Activated naive CD4-positive, alpha-beta T cell treated with Interleukin-2 at 50 U/mL for 16 hours (primary cell): ENCODE data around the gene PRSS27.

Experiments
- DNase-seq: peaks from one replicate; pipeline ENCODE4 v3.0.0-alpha.2; 2020

Gene PRSS27

DNA sequence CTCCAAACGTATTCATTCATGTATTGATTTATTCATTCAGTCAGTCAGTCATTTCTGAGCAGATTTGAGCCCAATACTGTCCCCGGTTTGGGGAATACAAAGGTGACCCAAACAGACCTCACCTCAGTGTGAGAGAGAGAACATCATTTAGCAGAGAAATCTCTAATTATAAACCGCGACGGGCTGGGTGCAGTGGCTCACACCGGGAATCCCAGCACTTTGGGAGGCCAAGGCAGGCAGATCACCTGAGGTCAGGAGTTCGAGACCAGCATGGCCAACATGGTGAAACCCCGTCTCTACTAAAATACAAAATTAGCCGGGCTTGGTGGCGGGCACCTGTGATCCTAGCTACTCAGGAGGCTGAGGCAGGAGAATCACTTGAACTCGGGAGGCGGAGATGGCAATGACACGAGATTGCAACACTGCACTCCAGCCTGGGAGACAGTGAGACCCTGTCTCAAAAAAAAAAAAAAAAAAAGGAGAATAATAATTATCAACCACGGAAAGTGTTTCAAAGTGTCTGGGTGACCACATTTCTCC is 1.7 kb upstream of the PRSS27 start:
- peak; percentile 7 for DNase-seq

DNA sequence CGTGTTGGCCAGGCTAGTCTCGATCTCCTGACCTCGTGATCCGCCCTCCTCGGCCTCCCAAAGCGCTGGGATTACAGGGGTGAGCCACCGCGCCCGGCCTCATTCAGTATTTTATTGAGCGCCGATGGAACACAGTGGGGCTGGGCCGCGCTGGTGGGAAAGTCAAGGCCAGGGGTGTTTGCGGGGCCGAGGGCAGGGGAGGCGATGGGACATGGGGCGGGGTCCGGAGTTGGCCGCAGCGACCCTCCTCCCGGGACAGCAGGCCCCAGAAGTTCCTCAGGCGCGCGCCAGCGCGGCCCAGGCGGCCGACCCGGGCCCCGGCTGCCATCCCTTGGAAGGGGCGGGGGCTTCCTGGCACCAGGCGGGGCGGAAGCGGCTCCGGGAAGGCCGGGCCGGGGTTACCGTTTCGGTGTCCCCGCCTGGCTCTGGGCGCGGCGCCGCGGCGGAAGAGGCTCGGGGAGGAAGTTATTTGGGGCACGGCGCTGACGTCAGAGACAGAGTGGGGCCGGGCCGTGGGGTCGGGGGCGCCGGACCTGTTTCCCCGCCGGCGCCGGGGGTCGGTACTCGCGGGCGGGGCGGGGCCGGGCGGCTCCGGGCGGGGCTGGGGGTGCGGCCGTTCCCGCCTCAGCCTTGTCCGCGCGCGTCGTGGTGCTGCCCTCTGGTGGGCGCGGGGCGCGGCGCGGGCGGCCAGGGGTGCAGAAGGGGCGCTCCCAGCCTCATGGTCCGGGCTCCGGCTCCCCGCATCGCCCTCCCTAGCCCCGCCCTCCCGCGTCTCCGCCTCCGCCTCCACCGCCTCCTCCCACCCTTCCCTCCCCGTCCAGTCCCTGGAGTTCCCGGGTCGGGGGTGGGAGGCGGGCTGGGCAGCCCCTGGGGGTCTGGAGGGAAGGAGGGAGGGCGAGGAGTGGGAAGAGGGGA is 952 bp upstream of the PRSS27 start:
- DNase-seq: peak; percentile 88

GRCh38 chr16:2719328-2720063 is 528 bp downstream of the PRSS27 start:
- no peak for DNase-seq

DNA sequence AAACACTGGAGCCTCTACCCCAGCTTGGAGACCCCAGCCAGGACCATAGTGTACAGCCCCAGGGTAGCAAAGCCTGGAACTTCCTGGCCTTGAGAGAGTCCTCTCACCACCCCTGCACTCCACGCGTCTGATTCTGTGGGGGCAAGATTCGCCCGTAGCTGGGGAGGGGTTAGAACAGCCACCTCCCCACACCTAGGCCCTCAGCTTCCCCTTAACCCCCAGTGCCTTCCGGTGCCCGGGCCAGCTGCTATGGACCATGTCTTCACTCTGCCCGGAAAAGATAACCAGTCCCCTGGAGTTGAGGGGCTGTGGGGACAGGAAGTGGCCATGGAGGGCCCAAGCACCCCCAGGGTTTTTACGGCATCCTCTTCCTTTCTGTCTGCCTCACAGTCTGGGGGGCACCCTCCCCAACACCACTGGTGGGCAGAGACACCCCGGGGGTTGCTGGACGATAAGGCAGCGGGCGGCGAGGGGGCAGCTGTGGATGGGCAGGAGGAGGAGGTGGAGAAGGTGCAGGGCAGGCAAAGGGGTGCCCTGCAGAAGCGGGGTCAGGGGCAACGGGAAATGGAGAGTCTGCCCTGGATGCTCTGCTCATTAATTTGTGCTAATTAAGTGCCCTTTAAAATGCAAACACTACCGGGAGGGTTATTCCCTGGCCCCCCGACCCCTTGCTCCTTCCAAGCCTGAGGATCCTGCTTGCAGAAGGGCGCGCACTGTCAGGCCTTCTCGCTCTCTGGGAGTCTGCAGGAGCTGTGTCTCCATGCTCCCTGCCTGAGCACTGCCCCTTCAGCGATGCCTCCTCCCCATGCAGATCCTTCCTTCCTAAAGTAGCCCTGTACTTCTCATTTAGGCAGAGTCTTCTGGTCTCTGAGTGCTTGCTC is 2.4 kb downstream of the PRSS27 start:
- no peak for DNase-seq

GRCh38 chr16:2716948-2717347 is 3.1 kb downstream of the PRSS27 start:
- DNase-seq: no peak

GRCh38 chr16:2715966-2716885 is 3.8 kb downstream of the PRSS27 start:
- no peak for DNase-seq

- peak; percentile 83 for DNase-seq
Observed at GRCh38 chr16:2715519-2715918, 4.5 kb downstream of the PRSS27 start.

GRCh38 chr16:2715064-2715463 is 5.0 kb downstream of the PRSS27 start:
- DNase-seq: no peak

DNA sequence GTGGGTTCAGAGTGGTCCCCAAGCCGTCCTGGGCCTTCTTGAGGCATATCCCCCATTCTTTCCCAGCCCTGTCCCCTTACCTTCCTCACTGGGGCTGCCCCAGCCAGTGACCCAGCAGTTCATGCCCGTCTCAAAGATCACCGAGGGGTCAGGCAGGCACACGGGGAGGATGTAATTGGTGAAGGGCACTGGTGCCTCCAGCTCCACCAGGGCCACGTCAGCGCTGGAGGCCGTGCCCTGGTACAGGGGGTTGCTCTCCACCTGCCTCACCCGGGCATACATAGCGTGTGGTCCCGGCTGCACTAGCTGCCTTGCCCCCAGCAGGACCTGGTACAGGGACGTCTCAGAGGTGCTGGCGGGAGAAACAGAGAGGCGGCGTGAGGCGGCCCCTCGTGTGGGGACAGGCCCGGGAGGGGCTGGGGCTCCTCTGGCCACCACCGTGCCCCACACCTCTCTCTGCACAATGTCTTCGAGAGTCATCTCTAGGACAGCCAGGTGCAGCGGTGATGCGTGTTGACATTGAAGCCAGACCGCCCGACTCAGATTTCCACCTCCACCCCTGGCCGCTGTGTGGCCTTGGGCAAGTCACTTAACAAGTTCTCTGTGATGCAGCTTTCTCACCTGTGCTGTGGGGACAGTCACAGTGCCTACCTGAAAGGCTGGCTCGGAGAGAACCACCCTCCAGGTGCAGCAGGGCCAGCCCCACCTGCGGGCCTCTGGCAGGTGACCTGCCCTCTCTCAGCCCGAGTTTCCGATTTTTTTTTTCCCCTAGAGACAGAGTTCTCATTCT is 5.8 kb downstream of the PRSS27 start:
- no peak for DNase-seq

GRCh38 chr16:2713523-2713922 is 6.5 kb downstream of the PRSS27 start:
- DNase-seq: no peak

DNA sequence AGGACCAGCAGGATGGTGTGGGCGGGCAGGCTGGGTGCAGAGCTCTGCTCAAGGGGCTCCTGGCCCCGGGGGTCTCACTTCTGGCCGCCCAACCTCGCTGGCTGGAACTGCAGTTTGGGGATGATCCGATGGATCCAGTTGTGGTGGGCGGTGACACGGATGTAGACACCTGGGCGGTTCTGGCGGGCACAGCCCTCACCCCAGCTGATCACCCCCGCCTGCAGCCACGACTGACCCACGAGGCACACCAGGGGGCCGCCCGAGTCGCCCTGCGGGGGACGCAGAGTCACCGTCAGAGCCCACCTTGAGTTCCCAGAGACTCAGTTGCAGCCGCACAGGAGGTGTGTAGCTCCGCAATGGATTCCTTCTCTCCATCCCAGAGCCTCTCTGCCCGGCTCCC is 7.5 kb downstream of the PRSS27 start:
- DNase-seq: no peak

- no peak for DNase-seq
Observed at GRCh38 chr16:2712063-2712441, 8.0 kb downstream of the PRSS27 start.

DNA sequence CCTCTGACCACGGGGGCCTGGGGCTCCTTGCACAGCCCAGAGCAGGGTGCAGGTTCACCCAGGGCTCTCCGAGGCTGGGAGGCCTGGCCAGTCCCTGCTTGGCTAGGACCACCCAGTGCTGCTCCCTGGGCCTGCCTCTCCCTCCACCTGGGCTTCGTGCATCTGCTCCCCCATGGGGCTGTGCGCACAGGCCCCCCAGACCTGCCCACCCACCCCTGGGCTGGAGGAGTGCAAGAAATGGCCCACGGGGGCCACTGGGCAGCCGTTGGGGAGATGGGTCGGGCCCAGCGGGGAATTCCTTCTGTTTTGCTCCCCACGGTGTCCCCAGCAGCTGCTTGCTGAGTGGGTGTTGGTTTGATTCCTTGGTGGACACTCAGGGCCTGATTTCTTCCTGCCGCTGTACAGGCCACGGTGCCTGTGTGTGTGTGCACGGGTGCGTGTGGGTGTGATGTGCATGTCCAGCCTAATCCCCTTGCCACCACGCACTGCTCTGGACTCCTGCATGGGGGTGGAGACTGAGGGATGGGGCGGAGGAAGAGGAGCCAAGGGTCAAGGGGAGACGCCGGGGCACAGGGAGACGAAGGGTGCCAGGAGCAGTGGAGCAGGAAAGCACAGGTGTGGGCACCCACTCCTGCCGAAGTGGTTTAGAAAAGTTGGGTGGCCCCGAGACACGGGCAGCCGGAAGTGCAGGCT is 8.5 kb downstream of the PRSS27 start:
- no peak for DNase-seq

GRCh38 chr16:2710711-2711231 is 9.3 kb downstream of the PRSS27 start:
- no peak for DNase-seq

DNA sequence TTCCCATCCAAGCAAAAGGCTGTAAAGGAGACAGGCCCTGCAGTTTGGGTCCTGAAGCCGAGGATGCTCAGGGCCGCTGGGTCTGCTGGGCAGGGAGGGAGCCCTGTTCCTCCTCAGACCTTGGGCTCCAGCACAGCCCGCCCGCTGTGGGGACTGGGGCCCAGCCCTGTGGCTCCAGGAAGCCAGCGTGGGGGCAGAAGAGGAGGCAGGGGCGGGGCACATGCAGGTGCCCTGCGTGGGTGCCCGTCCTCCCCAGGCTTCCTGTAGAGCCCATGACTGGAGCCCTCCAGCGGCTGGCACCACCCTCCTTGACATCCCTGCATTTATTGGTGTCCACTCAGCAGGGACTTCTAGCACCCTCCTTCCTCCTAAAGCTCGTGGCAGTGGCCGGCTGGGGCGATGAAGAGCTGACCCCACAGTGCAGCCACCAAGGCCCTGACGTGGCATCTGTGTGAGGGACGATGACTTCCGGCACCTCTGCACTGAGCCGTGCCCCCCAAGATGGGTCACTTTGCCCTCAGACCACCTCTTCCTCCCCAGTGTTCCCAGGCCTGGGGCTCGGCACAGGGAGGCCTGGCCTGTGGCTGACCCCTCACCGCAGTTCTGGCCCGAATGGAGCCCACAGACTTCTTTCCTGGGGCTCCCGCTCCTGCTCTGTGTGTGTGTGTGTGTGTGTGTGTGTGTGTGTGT is 9.9 kb downstream of the PRSS27 start:
- DNase-seq: no peak

GRCh38 chr16:2709588-2709984 is 10.4 kb downstream of the PRSS27 start:
- DNase-seq: no peak

DNA sequence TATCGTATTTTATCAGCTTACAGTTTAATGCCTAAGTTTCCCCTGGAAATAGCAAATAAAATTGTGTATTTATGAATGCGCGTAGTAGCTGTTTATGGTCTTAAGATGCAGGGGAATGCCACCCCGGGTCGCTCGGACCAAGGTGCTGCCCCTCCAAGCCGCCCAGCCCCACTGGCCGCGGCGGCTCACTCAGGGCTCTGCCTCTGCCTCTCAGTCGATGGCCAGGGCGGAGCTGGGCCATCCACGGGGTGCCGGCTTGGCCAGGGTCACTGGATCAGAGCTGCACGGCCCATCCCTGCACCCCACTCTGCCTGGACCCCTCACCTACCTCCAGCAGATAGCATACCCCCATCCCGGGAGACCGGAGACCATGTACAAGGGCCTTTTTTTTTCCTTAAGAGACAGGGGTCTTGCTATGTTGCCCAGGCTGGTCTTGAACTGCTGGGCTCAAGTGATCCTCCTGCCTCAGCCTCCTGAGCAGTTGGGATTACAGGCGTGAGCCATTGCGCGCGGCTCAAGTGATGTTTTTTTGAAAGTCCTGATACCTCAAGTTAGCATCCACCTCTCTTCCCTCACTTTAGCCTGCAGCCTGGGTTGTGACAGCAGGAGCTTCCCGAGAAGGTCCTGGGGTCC is 11.0 kb downstream of the PRSS27 start:
- no peak for DNase-seq

GRCh38 chr16:2708290-2708639 is 11.8 kb downstream of the PRSS27 start:
- no peak for DNase-seq
